Tibial nerve (tissue), 4 donors: ENCODE measurements around the gene TOR1AIP2. TPM values are rescaled to one million over a fixed set of nuclear protein-coding genes. Genes with fewer than 3 reads are reported as not detected.
"Not testable (repeated sequence)": the region's sequence is repeated elsewhere in the genome, so short reads cannot be mapped to it uniquely, and the experiment has no call there.

ENCODE experiments used
- DNase-seq, 2 donors: peaks; one replicate each; pipeline ENCODE4 v3.0.0-alpha.2; 2019; ENCODE audit warnings: low spot score in 2 of 2
- H3K27ac ChIP-seq, 4 donors: fragments of 200-600 bp; sonication (generic) in 3 of 4; one replicate each; pipeline ENCODE4 v1.5.1; 2017 to 2019; ENCODE audit warnings: mild to moderate bottlenecking in 1 of 4
- H3K27me3 ChIP-seq, 2 donors: fragments of 200-600 bp; sonication (generic) in 1 of 2; one replicate each; pipeline versions ENCODE4 v1.5.1 to v1.6.0; 2017 to 2019
- H3K36me3 ChIP-seq, 3 donors: fragments of 200-600 bp; sonication (generic); one replicate each; pipeline ENCODE4 v1.5.1; 2018 to 2019
- H3K4me1 ChIP-seq, 4 donors: fragments of 200-600 bp; sonication (generic) in 3 of 4; one replicate each; pipeline ENCODE4 v1.5.1; 2017 to 2019
- H3K4me3 ChIP-seq, 4 donors: fragments of 200-600 bp; sonication (generic) in 3 of 4; one replicate each; pipeline ENCODE4 v1.5.1; 2017 to 2019; ENCODE audit warnings: mild to moderate bottlenecking in 1 of 4, moderate library complexity in 1 of 4
- H3K9me3 ChIP-seq, 4 donors: fragments of 200-600 bp; sonication (generic) in 3 of 4; one replicate each; pipeline ENCODE4 v1.5.1; 2017 to 2019
- CTCF ChIP-seq, 5 experiments: fragments of 200-600 bp in 3 of 5; fragments of 450-650 bp in 2 of 5; sonication (generic) in 3 of 5; IDR thresholded peaks; one replicate each; pipeline ENCODE4 v1.5.1; 2016 to 2019; ENCODE audit warnings: antibody characterized with exemption in 5 of 5, mild to moderate bottlenecking in 3 of 5, moderate library complexity in 2 of 5
- EP300 ChIP-seq, 2 donors: sonication (generic); formaldehyde crosslinking; IDR thresholded peaks; one replicate each; pipeline ENCODE4 v1.6.1; 2017; ENCODE audit warnings: antibody characterized with exemption in 2 of 2, mild to moderate bottlenecking in 1 of 2
- POLR2A ChIP-seq, 2 donors: fragments of 450-650 bp; IDR thresholded peaks; one replicate each; pipeline ENCODE4 v1.6.1; 2017; ENCODE audit warnings: antibody characterized with exemption in 2 of 2, mild to moderate bottlenecking in 2 of 2, moderate library complexity in 2 of 2
- WGBS, 2 donors: methylation state at CpG; one replicate each; pipeline ENCODE4 v1.1.5; 2018; 5-methylcytosine and 5-hydroxymethylcytosine counted together
- total RNA-seq, 4 donors: library from RNA; depleted of rRNA; stranded (reverse); fragments of >200 nt; gene quantifications; one replicate each; pipeline ENCODE4 v1.1.0, GENCODE V29; 2016

TOR1AIP2 gene
- total RNA-seq, 4 donors from 2014 or later: 55.7 to 77.5 (median 59.0) TPM

- H3K4me3 ChIP-seq: no peak overlapping the region
- TF ChIP-seq EP300 (IDR thresholded peaks at IDR 0.05): no peak
- no peak for TF ChIP-seq POLR2A (IDR thresholded peaks at IDR 0.05)
- no peak for TF ChIP-seq CTCF (IDR thresholded peaks at IDR 0.05)
- 79 to 92% methylated on average over 3 of the region's 3 CpGs for WGBS, 2 donors
- no peaks in the 10 kb centered on the region for H3K27me3 ChIP-seq
- H3K4me1 ChIP-seq: no peaks in the 10 kb centered on the region
- no peak for DNase-seq
- H3K27ac ChIP-seq: no peak overlapping the region
- no peaks in the 10 kb centered on the region for H3K9me3 ChIP-seq
- H3K36me3 ChIP-seq: peaks cover 0 to 58% (median 0%) of the 10 kb centered on the region in 3 donors
Observed at GRCh38 chr1:179840107-179840506, 37.5 kb downstream of the TOR1AIP2 start.

GRCh38 chr1:179836686-179837445, 40.7 kb downstream of the TOR1AIP2 start:
- WGBS, 2 donors: 98% methylated on average over 28 to 29 of the region's 38 CpGs
- H3K9me3 ChIP-seq, DNase-seq, H3K4me3 ChIP-seq, H3K27me3 ChIP-seq, H3K27ac ChIP-seq, H3K4me1 ChIP-seq: not testable (repeated sequence)
- H3K36me3 ChIP-seq: peaks cover 0 to 36% (median 0%) of the 10 kb centered on the region in 3 donors

- WGBS, 2 donors: 65 to 71% methylated on average over 9 of the region's 9 CpGs
- DNase-seq: no peak
- TF ChIP-seq POLR2A (IDR thresholded peaks at IDR 0.05): no peak
- no peak for TF ChIP-seq EP300 (IDR thresholded peaks at IDR 0.05)
- TF ChIP-seq CTCF (IDR thresholded peaks at IDR 0.05): no peak
- Histone ChIP-seq H3K36me3 (peaks cover 0 to 14% (median 0%) of the 10 kb centered on the region in 3 donors), H3K4me3 (no peak overlapping the region), H3K4me1 (peaks cover 0 to 13% (median 0%) of the 10 kb centered on the region in 4 donors), H3K27me3 (no peaks in the 10 kb centered on the region), H3K27ac (no peak overlapping the region), H3K9me3 (no peaks in the 10 kb centered on the region)
Observed at GRCh38 chr1:179831852-179832699, 45.5 kb downstream of the TOR1AIP2 start.

GRCh38 chr1:179831225-179831624, 46.4 kb downstream of the TOR1AIP2 start:
- no peaks in the 10 kb centered on the region for H3K27me3 ChIP-seq
- no peaks in the 10 kb centered on the region for H3K9me3 ChIP-seq
- WGBS, 2 donors: 67 to 73% methylated on average over 3 of the region's 3 CpGs
- no peak overlapping the region for H3K4me3 ChIP-seq
- no peak overlapping the region for H3K27ac ChIP-seq
- peaks cover 0 to 5% (median 0%) of the 10 kb centered on the region in 3 donors for H3K36me3 ChIP-seq
- DNase-seq: no peak
- H3K4me1 ChIP-seq: peaks cover 0 to 13% (median 0%) of the 10 kb centered on the region in 4 donors
- TF ChIP-seq POLR2A (IDR thresholded peaks at IDR 0.05) (no peak), CTCF (IDR thresholded peaks at IDR 0.05) (no peak), EP300 (IDR thresholded peaks at IDR 0.05) (no peak)

- WGBS, 2 donors: 88 to 93% methylated on average over 9 of the region's 9 CpGs
- H3K27me3 ChIP-seq: no peaks in the 10 kb centered on the region
- TF ChIP-seq POLR2A (IDR thresholded peaks at IDR 0.05): no peak
- no peak for TF ChIP-seq EP300 (IDR thresholded peaks at IDR 0.05)
- no peak for TF ChIP-seq CTCF (IDR thresholded peaks at IDR 0.05)
- peaks cover 0 to 13% (median 0%) of the 10 kb centered on the region in 4 donors for H3K4me1 ChIP-seq
- H3K9me3 ChIP-seq: no peaks in the 10 kb centered on the region
- DNase-seq: no peak
- H3K27ac ChIP-seq: no peak overlapping the region
- H3K4me3 ChIP-seq: no peak overlapping the region
- no peaks in the 10 kb centered on the region for H3K36me3 ChIP-seq
Observed at GRCh38 chr1:179828554-179829110, 49.0 kb downstream of the TOR1AIP2 start.
